GM21381 (cell line): Measurements from ENCODE around the gene MCTP1.

Experiments
- ATAC-seq: cut with Tn5 transposase; IDR thresholded peaks from one replicate; pipeline ENCODE4 v1.9.1; 2021; ENCODE audit warnings: mild to moderate bottlenecking, moderate library complexity; ENCODE audit not compliant: unreplicated experiment

Gene MCTP1

GRCh38 chr5:95130941-95131340 is 154.0 kb downstream of the MCTP1 start:
- ATAC-seq = no peak

GRCh38 chr5:95124731-95125130 is 160.2 kb downstream of the MCTP1 start:
- ATAC-seq = no peak

GRCh38 chr5:95124101-95124500 is 160.8 kb downstream of the MCTP1 start:
- ATAC-seq = no peak

- ATAC-seq = no peak
Observed at GRCh38 chr5:95114902-95115301, 170.0 kb downstream of the MCTP1 start.

GRCh38 chr5:95114305-95114704 is 170.6 kb downstream of the MCTP1 start:
- ATAC-seq = no peak

GRCh38 chr5:95113489-95113888 is 171.4 kb downstream of the MCTP1 start:
- ATAC-seq = no peak

GRCh38 chr5:95111141-95111540 is 173.8 kb downstream of the MCTP1 start:
- no peak for ATAC-seq

- no peak for ATAC-seq
Observed at GRCh38 chr5:95110118-95110517, 174.8 kb downstream of the MCTP1 start.

GRCh38 chr5:95107138-95107537 is 177.8 kb downstream of the MCTP1 start:
- no peak for ATAC-seq

- no peak for ATAC-seq
Observed at GRCh38 chr5:95105638-95106037, 179.3 kb downstream of the MCTP1 start.

GRCh38 chr5:95102687-95103086 is 182.2 kb downstream of the MCTP1 start:
- ATAC-seq = peak; percentile 98

GRCh38 chr5:95102080-95102479 is 182.8 kb downstream of the MCTP1 start:
- ATAC-seq = peak; percentile 23

- ATAC-seq = no peak
Observed at GRCh38 chr5:95100551-95100950, 184.3 kb downstream of the MCTP1 start.

- ATAC-seq = no peak
Observed at GRCh38 chr5:95098012-95098411, 186.9 kb downstream of the MCTP1 start.

- no peak for ATAC-seq
Observed at GRCh38 chr5:95093211-95093610, 191.7 kb downstream of the MCTP1 start.

- no peak for ATAC-seq
Observed at GRCh38 chr5:95090774-95091173, 194.1 kb downstream of the MCTP1 start.

- peak; percentile 76 for ATAC-seq
Observed at GRCh38 chr5:95087816-95088317, 197.0 kb downstream of the MCTP1 start.

GRCh38 chr5:95086927-95087815 is 197.7 kb downstream of the MCTP1 start:
- ATAC-seq = peak; percentile 39

GRCh38 chr5:95084757-95085156 is 200.1 kb downstream of the MCTP1 start:
- no peak for ATAC-seq

- no peak for ATAC-seq
Observed at GRCh38 chr5:95083606-95084005, 201.3 kb downstream of the MCTP1 start.

GRCh38 chr5:95081982-95082381 is 202.9 kb downstream of the MCTP1 start:
- peak; percentile 9 for ATAC-seq

GRCh38 chr5:95081500-95081960 is 203.4 kb downstream of the MCTP1 start:
- peak; percentile 90 for ATAC-seq
